ENCODE results near the gene GAB2. TPM values are rescaled to one million over a fixed set of nuclear protein-coding genes. Genes with fewer than 3 reads are reported as not detected.

GAB2 gene
- total and polyA plus RNA-seq, 9 donors, result 30.9 to 64.6 (median 42.9) TPM

DNA sequence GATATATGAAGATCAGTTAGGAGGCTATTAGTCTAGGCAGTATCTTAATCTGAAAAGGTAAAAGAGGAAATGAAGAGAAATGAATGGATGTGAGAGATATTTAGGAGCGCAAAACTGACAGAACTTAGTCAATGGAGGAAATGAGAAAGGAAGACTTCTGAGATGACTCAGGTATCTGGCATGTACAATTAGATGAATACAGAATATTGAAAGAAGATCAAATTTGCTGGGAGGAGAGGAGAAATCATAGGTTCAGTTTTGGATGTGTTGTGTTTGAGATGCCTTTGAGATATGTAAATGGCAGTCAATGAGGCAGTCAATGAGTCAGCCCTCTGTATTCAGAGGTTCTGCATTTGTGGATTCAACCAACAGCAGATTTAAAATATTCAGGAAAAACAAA, 42.9 kb upstream of the GAB2 start:
- H3K27me3 ChIP-seq, result no peaks in the 10 kb centered on the region
- intact Hi-C loops (cut with DNase I), result no loop called here
- no peaks in the 10 kb centered on the region for H3K36me3 ChIP-seq
- no peak for DNase-seq
- no peak overlapping the region for H3K4me3 ChIP-seq
- no peak overlapping the region for H3K27ac ChIP-seq
- no peaks in the 10 kb centered on the region for H3K9me3 ChIP-seq
- WGBS, 3 donors, result 94 to 96% (median 95%) methylated on average over 1 of the region's 1 CpG
- TF ChIP-seq, protein P1, sequence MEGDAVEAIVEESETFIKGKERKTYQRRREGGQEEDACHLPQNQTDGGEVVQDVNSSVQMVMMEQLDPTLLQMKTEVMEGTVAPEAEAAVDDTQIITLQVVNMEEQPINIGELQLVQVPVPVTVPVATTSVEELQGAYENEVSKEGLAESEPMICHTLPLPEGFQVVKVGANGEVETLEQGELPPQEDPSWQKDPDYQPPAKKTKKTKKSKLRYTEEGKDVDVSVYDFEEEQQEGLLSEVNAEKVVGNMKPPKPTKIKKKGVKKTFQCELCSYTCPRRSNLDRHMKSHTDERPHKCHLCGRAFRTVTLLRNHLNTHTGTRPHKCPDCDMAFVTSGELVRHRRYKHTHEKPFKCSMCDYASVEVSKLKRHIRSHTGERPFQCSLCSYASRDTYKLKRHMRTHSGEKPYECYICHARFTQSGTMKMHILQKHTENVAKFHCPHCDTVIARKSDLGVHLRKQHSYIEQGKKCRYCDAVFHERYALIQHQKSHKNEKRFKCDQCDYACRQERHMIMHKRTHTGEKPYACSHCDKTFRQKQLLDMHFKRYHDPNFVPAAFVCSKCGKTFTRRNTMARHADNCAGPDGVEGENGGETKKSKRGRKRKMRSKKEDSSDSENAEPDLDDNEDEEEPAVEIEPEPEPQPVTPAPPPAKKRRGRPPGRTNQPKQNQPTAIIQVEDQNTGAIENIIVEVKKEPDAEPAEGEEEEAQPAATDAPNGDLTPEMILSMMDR (IDR thresholded peaks at IDR 0.05), result no peak
- no peak for TF ChIP-seq EP300 (IDR thresholded peaks at IDR 0.05)
- no peak for TF ChIP-seq POLR2A (IDR thresholded peaks at IDR 0.05)
- no peaks in the 10 kb centered on the region for H3K4me1 ChIP-seq (ENCODE audit: insufficient read depth)

DNA sequence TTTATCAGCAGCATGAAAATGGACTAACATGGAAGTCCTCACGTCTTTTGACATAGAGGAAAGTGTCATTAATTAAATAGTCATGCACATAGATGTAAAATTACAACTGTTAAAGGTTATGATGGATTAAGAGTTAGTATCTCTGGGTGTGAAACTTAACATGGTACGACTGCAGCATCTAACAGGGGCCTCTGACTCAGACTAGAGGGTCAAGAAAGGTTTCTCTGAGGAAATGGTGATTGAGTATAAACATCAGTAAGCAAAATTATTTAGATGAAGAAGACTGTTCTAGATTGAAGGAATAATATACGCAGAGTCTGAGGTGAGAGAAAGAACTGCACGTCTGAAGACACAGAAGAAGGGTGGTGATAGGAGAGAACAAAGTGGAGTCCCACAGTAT, 42.1 kb upstream of the GAB2 start:
- TF ChIP-seq POLR2A (IDR thresholded peaks at IDR 0.05), result no peak
- no peak for TF ChIP-seq EP300 (IDR thresholded peaks at IDR 0.05)
- TF ChIP-seq, protein P1 (IDR thresholded peaks at IDR 0.05), result no peak
- no peaks in the 10 kb centered on the region for H3K9me3 ChIP-seq
- DNase-seq, result no peak
- no peaks in the 10 kb centered on the region for H3K27me3 ChIP-seq
- no peak overlapping the region for H3K4me3 ChIP-seq
- H3K4me1 ChIP-seq (ENCODE audit: insufficient read depth), result no peaks in the 10 kb centered on the region
- H3K27ac ChIP-seq, result no peak overlapping the region
- H3K36me3 ChIP-seq, result no peaks in the 10 kb centered on the region
- intact Hi-C loops (cut with DNase I), result no loop called here
- 95 to 97% (median 96%) methylated on average over 4 of the region's 4 CpGs for WGBS, 3 donors

DNA sequence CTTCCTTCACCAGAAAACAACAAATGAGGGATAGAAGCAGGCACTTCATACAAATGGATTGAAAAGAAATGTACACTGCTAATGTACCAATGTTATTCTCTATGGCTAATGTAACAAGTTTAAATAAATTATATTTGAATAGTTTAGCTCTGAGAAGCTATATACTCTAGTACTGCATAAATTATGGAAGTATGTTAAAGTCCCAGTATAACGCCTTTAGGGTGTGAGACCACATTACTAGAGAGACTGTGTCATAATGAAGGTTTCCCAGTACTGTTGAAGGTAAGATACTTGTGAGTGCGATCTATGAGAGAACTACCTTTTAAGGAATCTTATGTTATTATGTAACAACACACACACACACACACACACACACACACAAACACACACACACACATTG, 39.8 kb upstream of the GAB2 start:
- intact Hi-C loops (cut with DNase I), result no loop called here
- Histone ChIP-seq H3K4me3 (no peak overlapping the region), H3K27me3 (no peaks in the 10 kb centered on the region), H3K27ac (no peak overlapping the region), H3K36me3 (no peaks in the 10 kb centered on the region), H3K4me1 (ENCODE audit: insufficient read depth) (no peaks in the 10 kb centered on the region), H3K9me3 (no peaks in the 10 kb centered on the region)
- 69 to 99% (median 74%) methylated on average over 2 of the region's 2 CpGs for WGBS, 3 donors
- TF ChIP-seq, protein P1 (IDR thresholded peaks at IDR 0.05), result no peak
- no peak for TF ChIP-seq EP300 (IDR thresholded peaks at IDR 0.05)
- no peak for TF ChIP-seq POLR2A (IDR thresholded peaks at IDR 0.05)
- no peak for DNase-seq

DNA sequence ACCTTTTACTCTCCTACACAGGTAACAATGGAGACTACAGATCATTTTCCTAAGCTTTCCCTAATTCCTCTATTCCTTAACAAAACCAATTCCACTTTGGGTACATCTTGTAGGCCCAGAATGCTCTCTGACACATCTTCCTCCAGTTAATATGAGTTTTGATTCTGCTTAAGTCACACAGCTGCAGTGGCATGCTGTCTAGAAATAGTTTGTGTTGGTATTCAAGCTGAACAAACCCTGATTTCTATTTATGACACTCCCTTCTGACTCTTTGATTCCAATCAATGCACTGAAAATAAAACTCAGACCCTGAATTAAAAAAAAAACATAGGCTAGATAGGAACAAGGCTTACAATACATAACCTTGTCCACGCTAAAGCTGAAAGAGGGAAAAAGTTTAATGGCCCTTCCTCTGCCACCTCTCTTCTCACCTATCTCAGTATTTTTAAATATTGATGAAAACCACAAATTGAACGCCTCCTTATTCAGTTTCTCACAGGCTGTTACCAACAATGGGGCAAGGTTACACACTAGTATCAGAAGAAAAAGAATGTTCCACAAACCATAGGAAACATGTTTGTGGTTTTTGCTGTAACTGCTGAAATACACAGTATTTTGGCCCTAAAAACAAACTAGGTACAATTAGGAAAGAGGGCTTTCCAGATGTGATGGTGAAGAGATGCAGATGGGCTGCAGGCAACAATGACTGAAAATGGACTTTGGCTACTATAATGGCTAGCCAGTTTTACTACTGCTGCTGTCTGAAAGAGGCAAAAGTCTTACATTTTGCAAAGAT, 35.7 kb upstream of the GAB2 start:
- DNase-seq, result no peak
- Histone ChIP-seq H3K4me1 (ENCODE audit: insufficient read depth) (no peaks in the 10 kb centered on the region), H3K4me3 (no peak overlapping the region), H3K9me3 (no peaks in the 10 kb centered on the region), H3K36me3 (no peaks in the 10 kb centered on the region), H3K27me3 (no peaks in the 10 kb centered on the region), H3K27ac (no peak overlapping the region)
- TF ChIP-seq EP300 (IDR thresholded peaks at IDR 0.05), result no peak
- no peak for TF ChIP-seq POLR2A (IDR thresholded peaks at IDR 0.05)
- TF ChIP-seq, protein P1 (IDR thresholded peaks at IDR 0.05), result no peak
- intact Hi-C loops (cut with DNase I), result no loop called here
- WGBS, 3 donors, result 50 to 65% (median 54%) methylated on average over 2 of the region's 2 CpGs
